ENCODE results near the gene RPS6KA6.
"Not testable (repeated sequence)": the region's sequence is repeated elsewhere in the genome, so short reads cannot be mapped to it uniquely, and the experiment has no call there.

RPS6KA6 gene

GRCh38 chrX:84161641-84162040, 26.4 kb downstream of the RPS6KA6 start:
- no peak for DNase-seq

GRCh38 chrX:84160736-84161135, 27.3 kb downstream of the RPS6KA6 start:
- no peak for DNase-seq

- DNase-seq = no peak
Observed at GRCh38 chrX:84156821-84157220, 31.2 kb downstream of the RPS6KA6 start.

- no peak for DNase-seq
Observed at GRCh38 chrX:84155938-84156337, 32.1 kb downstream of the RPS6KA6 start.

- DNase-seq = no peak
Observed at GRCh38 chrX:84153538-84153937, 34.5 kb downstream of the RPS6KA6 start.

GRCh38 chrX:84144991-84145390, 43.0 kb downstream of the RPS6KA6 start:
- no peak for DNase-seq

GRCh38 chrX:84144281-84144680, 43.7 kb downstream of the RPS6KA6 start:
- no peak for DNase-seq

- DNase-seq = no peak
Observed at GRCh38 chrX:84133023-84133422, 55.0 kb downstream of the RPS6KA6 start.

GRCh38 chrX:84123585-84123984, 64.4 kb downstream of the RPS6KA6 start:
- no peak for DNase-seq

GRCh38 chrX:84118769-84119168, 69.2 kb downstream of the RPS6KA6 start:
- DNase-seq = no peak

- DNase-seq = no peak
Observed at GRCh38 chrX:84118315-84118714, 69.7 kb downstream of the RPS6KA6 start.

- no peak for DNase-seq
Observed at GRCh38 chrX:84108584-84108983, 79.4 kb downstream of the RPS6KA6 start.

- no peak for DNase-seq
Observed at GRCh38 chrX:84099120-84099519, 88.9 kb downstream of the RPS6KA6 start.

GRCh38 chrX:84079479-84080197, 108.4 kb downstream of the RPS6KA6 start:
- DNase-seq = not testable (repeated sequence)

- DNase-seq = no peak
Observed at GRCh38 chrX:84078991-84079390, 109.0 kb downstream of the RPS6KA6 start.

- DNase-seq = no peak
Observed at GRCh38 chrX:84064814-84065213, 123.2 kb downstream of the RPS6KA6 start.

GRCh38 chrX:84064164-84064563, 123.8 kb downstream of the RPS6KA6 start:
- DNase-seq = no peak

- no peak for DNase-seq
Observed at GRCh38 chrX:84047339-84047738, 140.7 kb downstream of the RPS6KA6 start.

GRCh38 chrX:84046403-84046984, 141.5 kb downstream of the RPS6KA6 start:
- peak; percentile 26 for DNase-seq

GRCh38 chrX:84044051-84044450, 143.9 kb downstream of the RPS6KA6 start:
- DNase-seq = no peak

Data from hematopoietic multipotent progenitor cell treated with erythropoietin and hydrocortisone succinate and interleukin-3 and kit ligand, for 6 days (in vitro differentiated cells).